H9 (cell line): ENCODE measurements around the gene KCNC2. TPM values are rescaled to one million over a fixed set of nuclear protein-coding genes. Genes with fewer than 3 reads are reported as not detected.

Source experiments
- DNase-seq: peaks from one replicate; pipeline ENCODE4 v3.0.0-alpha.2; 2017
- H2AFZ ChIP-seq: one replicate; pipeline ENCODE4 v1.6.1; 2013; ENCODE audit warnings: mild to moderate bottlenecking, low read length, control low read depth, moderate library complexity
- H2AK5ac ChIP-seq: 2 replicates; pipeline ENCODE4 v1.6.1; 2013; ENCODE audit warnings: low read length, control low read depth, mixed read lengths; ENCODE audit not compliant: insufficient read length
- H2BK120ac ChIP-seq: one replicate; pipeline ENCODE4 v1.6.1; 2013; ENCODE audit warnings: low read depth, mild to moderate bottlenecking, low read length, control low read depth, inconsistent platforms; ENCODE audit not compliant: poor library complexity, severe bottlenecking
- H2BK12ac ChIP-seq: 2 replicates; pipeline ENCODE4 v1.6.1; 2013; ENCODE audit warnings: low read length, control low read depth, mixed read lengths, low read depth; ENCODE audit not compliant: insufficient read length
- H2BK15ac ChIP-seq: 2 replicates; pipeline ENCODE4 v1.6.1; 2013; ENCODE audit warnings: low read depth, low read length, control low read depth
- H2BK20ac ChIP-seq: one replicate; pipeline ENCODE4 v1.6.1; 2013; ENCODE audit warnings: low read depth, mild to moderate bottlenecking, low read length, control low read depth, inconsistent platforms; ENCODE audit not compliant: poor library complexity, severe bottlenecking
- H2BK5ac ChIP-seq: 2 replicates; pipeline ENCODE4 v1.6.1; 2013; ENCODE audit warnings: low read length, control low read depth, mixed read lengths; ENCODE audit not compliant: insufficient read length
- H3K14ac ChIP-seq: 2 replicates; pipeline ENCODE4 v1.6.1; 2013; ENCODE audit warnings: low read length, control low read depth; ENCODE audit not compliant: insufficient read depth
- H3K18ac ChIP-seq: 2 replicates; pipeline ENCODE4 v1.6.1; 2013; ENCODE audit warnings: low read depth, mild to moderate bottlenecking, mixed read lengths, low read length, control low read depth; ENCODE audit not compliant: insufficient read length
- H3K23ac ChIP-seq: 2 replicates; pipeline ENCODE4 v1.6.1; 2013; ENCODE audit warnings: low read length, control low read depth, mixed read lengths, low read depth; ENCODE audit not compliant: insufficient read length
- H3K23me2 ChIP-seq: 2 replicates; pipeline ENCODE4 v1.6.1; 2013; ENCODE audit warnings: low read depth, mild to moderate bottlenecking, mixed read lengths, low read length, control low read depth; ENCODE audit not compliant: insufficient read length, poor library complexity, severe bottlenecking
- H3K27ac ChIP-seq: 2 replicates; pipeline ENCODE4 v1.5.1; 2013; ENCODE audit warnings: low read length, control low read depth, mixed read lengths, low read depth; ENCODE audit not compliant: insufficient read length
- H3K27me3 ChIP-seq: 2 replicates; pipeline ENCODE4 v1.6.1; 2013; ENCODE audit warnings: low read length, control low read depth, inconsistent platforms; ENCODE audit not compliant: insufficient read depth
- H3K4ac ChIP-seq: 2 replicates; pipeline ENCODE4 v1.6.1; 2013; ENCODE audit warnings: low read depth, mild to moderate bottlenecking, control low read depth, inconsistent platforms, low read length, moderate library complexity
- H3K4me1 ChIP-seq: 2 replicates; pipeline ENCODE4 v1.6.1; 2013; ENCODE audit warnings: low read length, control low read depth, inconsistent platforms; ENCODE audit not compliant: insufficient read depth
- H3K4me2 ChIP-seq: 2 replicates; pipeline ENCODE4 v1.6.1; 2013; ENCODE audit warnings: low read length, control low read depth, mixed read lengths; ENCODE audit not compliant: insufficient read length, insufficient read depth
- H3K56ac ChIP-seq: 2 replicates; pipeline ENCODE4 v1.6.1; 2013; ENCODE audit warnings: low read depth, mild to moderate bottlenecking, mixed read lengths, low read length, control low read depth; ENCODE audit not compliant: insufficient read length
- H3K79me1 ChIP-seq: 2 replicates; pipeline ENCODE4 v1.6.1; 2013; ENCODE audit warnings: low read depth, mild to moderate bottlenecking, moderate library complexity, low read length, control low read depth, inconsistent platforms; ENCODE audit not compliant: insufficient read depth, poor library complexity, severe bottlenecking
- H3K79me2 ChIP-seq: 2 replicates; pipeline ENCODE4 v1.6.1; 2013; ENCODE audit warnings: low read length, control low read depth, inconsistent platforms; ENCODE audit not compliant: insufficient read depth
- H3K9ac ChIP-seq: 2 replicates; pipeline ENCODE4 v1.6.1; 2013; ENCODE audit warnings: low read length, control low read depth, mixed read lengths; ENCODE audit not compliant: insufficient read length; ENCODE audit errors: extremely low read depth
- H3K9me3 ChIP-seq: one replicate; pipeline ENCODE4 v1.6.1; 2013; ENCODE audit warnings: low read depth, low read length, inconsistent platforms; ENCODE audit not compliant: control insufficient read depth
- H3T11ph ChIP-seq: one replicate; pipeline ENCODE4 v1.6.1; 2013; ENCODE audit warnings: mild to moderate bottlenecking, low read length, control low read depth, inconsistent platforms
- H4K20me1 ChIP-seq: one replicate; pipeline ENCODE4 v1.6.1; 2013; ENCODE audit not compliant: control insufficient read depth, insufficient read length, insufficient read depth
- H4K5ac ChIP-seq: 2 replicates; pipeline ENCODE4 v1.6.1; 2013; ENCODE audit warnings: low read depth, mild to moderate bottlenecking, mixed read lengths, low read length, control low read depth; ENCODE audit not compliant: insufficient read length
- H4K8ac ChIP-seq: replicated peaks from 2 replicates; pipeline ENCODE4 v1.6.1; 2013; ENCODE audit warnings: low read length, control low read depth, mixed read lengths, low read depth; ENCODE audit not compliant: insufficient read length
- H4K91ac ChIP-seq: 2 replicates; pipeline ENCODE4 v1.6.1; 2013; ENCODE audit warnings: low read depth, mild to moderate bottlenecking, moderate library complexity, mixed read lengths, low read length, control low read depth; ENCODE audit not compliant: insufficient read length
- H3K27ac Mint-ChIP-seq, 3 experiments: 2 replicates in 2 of 3; 3 replicates in 1 of 3; pipeline ENCODE4 v1.8.0; 2020 to 2021; ENCODE audit warnings: mixed read lengths in 3 of 3, mild to moderate bottlenecking in 1 of 3, moderate library complexity in 1 of 3
- H3K27me3 Mint-ChIP-seq: 2 replicates; pipeline ENCODE4 v1.8.0; 2021; ENCODE audit warnings: low read depth, mild to moderate bottlenecking, moderate library complexity, mixed read lengths
- H3K36me3 Mint-ChIP-seq, 3 experiments: 2 replicates in 2 of 3; 3 replicates in 1 of 3; pipeline ENCODE4 v1.8.0; 2020 to 2021; ENCODE audit warnings: low read depth in 3 of 3, mixed read lengths in 3 of 3; ENCODE audit not compliant: insufficient read depth in 1 of 3
- H3K4me1 Mint-ChIP-seq, 2 experiments: 2 replicates each; pipeline ENCODE4 v1.8.0; 2020; ENCODE audit warnings: mixed read lengths in 2 of 2
- H3K4me3 Mint-ChIP-seq, 2 experiments: 2 replicates in 1 of 2; 3 replicates in 1 of 2; pipeline ENCODE4 v1.8.0; 2020 to 2021; ENCODE audit warnings: mild to moderate bottlenecking in 2 of 2, mixed read lengths in 2 of 2, moderate library complexity in 1 of 2
- H3K9me3 Mint-ChIP-seq, 2 experiments: 2 replicates in 1 of 2; 3 replicates in 1 of 2; pipeline ENCODE4 v1.8.0; 2020; ENCODE audit warnings: mild to moderate bottlenecking in 2 of 2, mixed read lengths in 2 of 2, moderate library complexity in 1 of 2
- total RNA-seq: library from RNA; stranded (reverse); gene quantifications from 2 replicates; pipeline ENCODE4 v1.2.1, GENCODE V29; 2021
- TF ChIP-seq, protein P1 (sequence below): fragments of 200-600 bp; sonication (generic); conservative IDR thresholded peaks from 3 replicates; pipeline ENCODE4 v1.8.0; 2021; ENCODE audit warnings: antibody characterized with exemption, mild to moderate bottlenecking

The KCNC2 gene
- total RNA-seq, 1 experiment from 2014 or later, result not detected

DNA sequence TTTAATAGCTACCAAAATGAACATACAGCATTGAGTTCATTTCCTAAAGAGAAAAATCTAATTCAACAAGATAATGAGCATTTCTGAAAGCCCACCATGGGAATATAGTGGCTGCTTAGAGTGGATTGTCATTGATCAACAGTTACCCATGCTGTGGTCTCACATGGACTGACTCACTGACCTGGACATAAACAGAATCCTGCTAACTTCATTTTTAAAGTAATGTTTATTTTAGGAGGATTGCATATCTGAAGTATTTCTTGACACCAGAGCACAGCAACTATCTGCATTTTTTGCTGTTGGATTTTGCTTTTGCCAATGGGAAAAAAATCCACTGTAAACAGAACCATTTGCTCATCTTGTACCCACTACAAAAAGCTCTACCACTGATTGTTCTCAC, 71.7 kb downstream of the KCNC2 start:
- Mint-ChIP-seq H3K4me1 (no peaks in the 10 kb centered on the region), H3K27ac (no peak overlapping the region), H3K36me3 (no peaks in the 10 kb centered on the region), H3K9me3 (no peaks in the 10 kb centered on the region), H3K4me3 (no peak overlapping the region), H3K27me3 (no peaks in the 10 kb centered on the region)
- no peak overlapping the region for H4K5ac ChIP-seq
- H3K27me3 ChIP-seq, result no peaks in the 10 kb centered on the region
- no peak overlapping the region for H3K9ac ChIP-seq
- H2AFZ ChIP-seq, result no peak overlapping the region
- H2BK20ac ChIP-seq, result no peak overlapping the region
- TF ChIP-seq, protein P1, sequence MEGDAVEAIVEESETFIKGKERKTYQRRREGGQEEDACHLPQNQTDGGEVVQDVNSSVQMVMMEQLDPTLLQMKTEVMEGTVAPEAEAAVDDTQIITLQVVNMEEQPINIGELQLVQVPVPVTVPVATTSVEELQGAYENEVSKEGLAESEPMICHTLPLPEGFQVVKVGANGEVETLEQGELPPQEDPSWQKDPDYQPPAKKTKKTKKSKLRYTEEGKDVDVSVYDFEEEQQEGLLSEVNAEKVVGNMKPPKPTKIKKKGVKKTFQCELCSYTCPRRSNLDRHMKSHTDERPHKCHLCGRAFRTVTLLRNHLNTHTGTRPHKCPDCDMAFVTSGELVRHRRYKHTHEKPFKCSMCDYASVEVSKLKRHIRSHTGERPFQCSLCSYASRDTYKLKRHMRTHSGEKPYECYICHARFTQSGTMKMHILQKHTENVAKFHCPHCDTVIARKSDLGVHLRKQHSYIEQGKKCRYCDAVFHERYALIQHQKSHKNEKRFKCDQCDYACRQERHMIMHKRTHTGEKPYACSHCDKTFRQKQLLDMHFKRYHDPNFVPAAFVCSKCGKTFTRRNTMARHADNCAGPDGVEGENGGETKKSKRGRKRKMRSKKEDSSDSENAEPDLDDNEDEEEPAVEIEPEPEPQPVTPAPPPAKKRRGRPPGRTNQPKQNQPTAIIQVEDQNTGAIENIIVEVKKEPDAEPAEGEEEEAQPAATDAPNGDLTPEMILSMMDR, result no peak
- H3K56ac ChIP-seq, result no peak overlapping the region
- no peak overlapping the region for H4K8ac ChIP-seq
- no peak overlapping the region for H3K14ac ChIP-seq
- H2AK5ac ChIP-seq, result no peak overlapping the region
- H3K4ac ChIP-seq, result no peak overlapping the region
- no peaks in the 10 kb centered on the region for H4K20me1 ChIP-seq
- no peak for DNase-seq
- no peaks in the 10 kb centered on the region for H3K79me1 ChIP-seq
- no peak overlapping the region for H3K4me2 ChIP-seq
- H2BK5ac ChIP-seq, result no peak overlapping the region
- no peak overlapping the region for H2BK15ac ChIP-seq
- no peaks in the 10 kb centered on the region for H3K23me2 ChIP-seq
- H4K91ac ChIP-seq, result no peak overlapping the region
- no peaks in the 10 kb centered on the region for H3K4me1 ChIP-seq
- H3K79me2 ChIP-seq, result no peaks in the 10 kb centered on the region
- H3K9me3 ChIP-seq, result no peaks in the 10 kb centered on the region
- no peak overlapping the region for H3K18ac ChIP-seq
- no peak overlapping the region for H2BK120ac ChIP-seq
- H3T11ph ChIP-seq, result no peak overlapping the region
- no peak overlapping the region for H3K27ac ChIP-seq
- H2BK12ac ChIP-seq, result no peak overlapping the region
- H3K23ac ChIP-seq, result no peak overlapping the region
